ENCODE data around the gene DMBX1.

DMBX1 gene

DNA sequence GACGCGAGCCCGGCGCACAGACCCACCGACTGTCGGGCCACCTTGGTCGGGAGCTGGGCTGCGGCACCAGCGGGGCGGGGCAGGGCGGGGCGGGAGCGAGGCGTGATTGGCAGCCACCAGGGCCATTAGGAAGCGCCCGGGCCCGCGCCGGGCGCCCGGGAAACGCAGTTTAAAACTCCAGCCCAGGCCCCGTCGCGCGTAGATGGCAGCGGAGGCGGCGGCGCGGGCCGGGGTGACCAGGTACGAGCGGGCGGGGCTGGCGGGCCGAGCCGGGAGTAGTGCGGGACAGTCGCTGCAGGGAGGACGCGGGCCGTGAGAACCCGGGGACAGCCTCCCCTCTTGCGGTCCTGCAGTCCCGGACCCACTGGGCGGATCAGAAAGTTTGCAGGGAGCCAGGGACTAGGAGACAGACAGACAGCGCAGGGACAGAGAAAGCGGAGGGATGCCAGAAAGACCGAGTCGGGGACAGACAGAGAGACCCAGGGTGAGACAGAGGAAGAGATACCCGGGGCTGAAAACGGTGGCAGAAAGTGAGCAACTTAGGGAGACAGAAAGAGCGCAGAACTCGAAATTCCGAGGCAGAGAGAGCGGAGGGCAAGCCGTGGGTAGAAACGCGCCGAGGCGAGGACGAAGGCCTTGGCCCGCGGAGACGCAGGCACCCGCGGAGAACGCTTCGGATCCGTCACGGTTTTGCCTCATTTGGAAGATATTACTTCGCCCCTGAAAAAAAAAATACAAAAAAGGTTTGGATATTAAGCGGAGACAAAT lies at the start of gene DMBX1:
Gene DMBX1 (plus strand): TSS at position 199 of the 768 bp plus-strand sequence. CDS start 17,175 bp downstream, outside the sequence.
- no peak for DNase-seq (ENCODE audit: low read depth, low spot score)

DNA sequence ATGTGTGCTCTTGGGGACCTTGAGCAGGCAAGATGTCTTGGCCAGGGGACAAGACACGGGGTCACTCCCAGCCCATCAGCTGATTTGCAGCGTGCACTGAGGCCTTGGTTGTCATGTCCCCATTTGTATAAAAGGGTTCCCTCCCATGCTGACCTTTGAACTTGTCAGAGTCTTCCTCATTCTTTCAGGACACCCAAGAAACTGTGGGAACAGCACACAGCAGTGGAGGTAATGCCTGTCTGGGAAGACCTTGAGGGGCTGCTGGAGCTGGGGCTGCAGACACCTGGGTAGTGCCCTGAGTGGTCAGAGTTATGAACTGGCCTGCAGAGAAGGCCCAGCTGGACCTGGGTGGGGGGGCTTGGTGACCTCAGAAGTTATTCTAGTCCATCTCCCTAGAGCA lies 49.2 kb upstream of the DMBX1 start:
- no peak for DNase-seq (ENCODE audit: low read depth, low spot score)

DNA sequence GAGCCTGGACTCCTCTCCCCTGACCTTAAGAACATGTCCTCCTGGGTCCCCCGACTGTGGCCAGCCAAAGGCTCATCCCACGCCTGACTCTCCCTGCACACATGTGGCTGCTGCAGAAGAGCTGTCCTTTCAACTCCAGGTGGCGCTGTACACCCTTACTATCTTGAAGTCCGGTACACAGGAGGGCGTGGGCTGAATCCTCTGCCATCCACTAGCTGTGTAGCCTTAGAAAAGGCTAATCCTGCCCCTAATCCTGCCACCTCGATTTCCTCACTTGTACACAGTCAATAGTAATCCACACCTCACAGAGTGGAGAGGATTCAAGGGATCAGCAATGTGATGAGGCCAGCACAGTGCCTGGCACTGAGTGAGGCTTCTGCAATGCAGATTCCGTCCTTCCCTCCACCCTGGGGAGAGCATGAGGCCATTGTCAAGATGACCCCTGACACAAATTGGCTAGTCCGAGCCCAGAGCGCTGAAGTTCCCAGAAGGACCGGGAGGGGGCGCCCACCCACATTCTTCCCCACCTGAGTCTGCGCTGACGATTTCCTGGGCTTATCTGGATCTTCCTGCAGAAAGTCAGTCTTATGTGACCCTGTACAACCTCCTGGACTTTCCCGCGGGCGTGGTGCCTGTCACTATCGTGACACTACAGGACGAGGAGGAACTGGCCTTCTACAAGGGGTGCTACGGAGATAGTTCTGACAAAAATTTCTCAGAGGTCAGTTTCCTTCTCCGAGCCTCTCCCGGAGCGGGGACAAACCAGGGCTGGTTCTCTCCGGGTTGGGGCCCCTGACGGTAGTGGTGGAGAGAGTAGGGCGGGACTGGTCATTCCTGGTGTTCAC lies 47.1 kb upstream of the DMBX1 start:
- peak; percentile 93 for DNase-seq (ENCODE audit: low read depth, low spot score)

DNA sequence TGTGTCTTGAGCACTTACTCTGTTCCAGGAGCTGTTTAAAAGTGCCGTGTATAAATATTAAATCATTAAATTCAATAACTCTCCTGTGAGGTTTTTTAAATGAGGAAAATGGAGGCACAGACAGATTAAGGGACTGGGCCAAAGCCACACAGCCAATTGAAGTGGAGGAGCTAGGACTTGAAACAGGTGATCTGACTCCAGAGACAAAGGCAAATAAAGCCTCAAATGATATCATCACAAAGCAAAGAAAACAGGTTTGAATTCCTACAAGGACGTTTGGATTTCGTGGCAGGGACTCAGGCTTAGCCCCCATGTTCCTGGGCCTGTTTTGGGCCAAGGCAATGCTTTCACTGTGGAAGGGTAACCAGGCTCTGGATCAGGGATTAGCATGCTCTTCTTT lies 45.2 kb upstream of the DMBX1 start:
- DNase-seq (ENCODE audit: low read depth, low spot score): no peak

DNA sequence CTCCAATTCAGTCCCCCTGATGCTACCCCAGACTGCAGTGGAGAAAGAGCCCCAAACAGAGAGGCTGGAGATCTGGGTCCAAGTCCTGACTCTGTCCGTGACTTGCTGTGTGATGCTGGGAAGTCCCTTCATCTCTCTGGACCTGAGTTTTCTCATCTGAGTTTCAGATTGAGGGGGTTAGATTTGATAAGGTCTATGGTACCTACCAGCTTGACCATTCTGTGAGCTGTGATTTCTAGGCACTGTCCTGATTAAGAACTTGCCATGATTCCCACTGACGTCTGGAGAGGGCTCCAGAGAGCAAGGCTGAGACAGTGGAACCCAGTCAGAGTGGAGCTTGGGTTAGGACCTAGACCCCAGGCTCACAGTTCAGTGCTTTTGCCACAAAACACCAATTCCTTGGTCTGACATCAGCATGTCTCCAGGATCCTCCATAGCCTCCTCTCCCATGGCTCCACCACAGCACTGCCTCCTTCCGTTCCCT lies 43.8 kb upstream of the DMBX1 start:
- DNase-seq (ENCODE audit: low read depth, low spot score): no peak

DNA sequence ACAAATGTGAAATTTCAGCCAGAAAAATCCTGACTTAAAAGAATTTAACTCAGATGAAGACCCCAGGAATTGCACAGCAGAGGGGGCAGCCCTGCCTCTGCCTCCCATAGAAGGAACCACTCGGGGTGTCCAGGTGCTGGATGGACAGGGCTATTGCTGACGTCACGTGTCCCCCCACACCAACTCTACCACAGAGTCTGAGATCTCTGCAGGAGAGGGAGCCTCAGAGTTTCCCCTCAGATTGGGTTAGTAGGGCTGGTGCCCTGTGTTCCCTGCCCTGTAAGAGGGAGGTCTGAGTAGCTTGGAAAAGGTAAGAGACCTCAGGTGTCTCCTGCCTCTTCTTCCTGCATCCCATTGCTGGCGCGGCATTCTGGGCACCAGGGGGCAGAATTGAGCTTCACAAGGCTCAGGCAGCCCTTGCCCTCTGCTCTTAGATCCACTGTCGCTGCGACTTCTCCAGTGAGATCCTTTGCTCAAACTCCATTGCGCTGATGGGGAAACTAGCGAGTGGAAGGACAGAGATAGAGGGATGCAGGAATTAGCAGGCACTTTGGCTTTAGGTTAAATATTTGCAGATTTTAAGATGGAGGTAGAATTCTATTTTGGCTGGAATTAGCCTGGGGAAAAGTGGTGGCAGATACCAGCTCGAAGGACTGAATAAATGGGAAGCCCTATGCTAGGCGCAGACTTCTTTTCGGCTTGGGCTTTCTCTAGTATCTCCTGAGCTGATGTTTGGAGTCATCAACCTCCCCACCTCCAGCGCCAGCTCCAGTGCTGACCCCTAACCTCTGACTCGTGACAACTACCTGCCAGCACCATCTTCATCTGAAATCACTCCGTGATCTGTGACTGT lies 42.8 kb upstream of the DMBX1 start:
- peak; percentile 60 for DNase-seq (ENCODE audit: low read depth, low spot score)

DNA sequence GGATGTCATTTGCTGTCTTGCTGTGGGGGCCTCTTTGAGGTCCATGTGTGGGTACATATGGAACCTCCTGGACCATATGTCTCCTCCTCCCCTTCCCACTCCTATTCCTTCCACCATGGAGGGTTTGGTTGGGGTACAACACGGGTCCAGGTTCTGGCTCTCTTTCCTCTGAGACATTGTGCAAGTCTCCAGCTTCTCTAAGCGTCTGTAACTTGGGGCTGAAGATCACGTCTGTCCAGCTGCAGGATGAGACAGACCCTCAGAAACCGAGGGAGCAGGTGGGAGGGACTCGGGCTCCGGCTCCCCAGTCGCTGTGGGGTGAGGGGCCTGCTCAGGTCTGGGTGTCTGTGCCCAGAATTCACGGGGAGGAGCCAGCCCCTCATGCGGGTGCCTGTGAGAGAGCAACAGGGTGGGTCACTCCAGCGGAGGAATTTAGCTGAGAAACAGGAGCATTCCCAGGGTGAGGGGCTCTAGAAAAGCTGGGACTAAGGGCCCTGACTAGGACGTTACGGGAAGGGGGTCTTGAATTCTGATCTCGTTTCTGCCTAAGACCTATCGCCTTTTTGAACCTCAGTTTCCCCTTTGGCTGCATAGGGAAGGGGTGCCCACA lies 42.0 kb upstream of the DMBX1 start:
- DNase-seq (ENCODE audit: low read depth, low spot score): no peak

DNA sequence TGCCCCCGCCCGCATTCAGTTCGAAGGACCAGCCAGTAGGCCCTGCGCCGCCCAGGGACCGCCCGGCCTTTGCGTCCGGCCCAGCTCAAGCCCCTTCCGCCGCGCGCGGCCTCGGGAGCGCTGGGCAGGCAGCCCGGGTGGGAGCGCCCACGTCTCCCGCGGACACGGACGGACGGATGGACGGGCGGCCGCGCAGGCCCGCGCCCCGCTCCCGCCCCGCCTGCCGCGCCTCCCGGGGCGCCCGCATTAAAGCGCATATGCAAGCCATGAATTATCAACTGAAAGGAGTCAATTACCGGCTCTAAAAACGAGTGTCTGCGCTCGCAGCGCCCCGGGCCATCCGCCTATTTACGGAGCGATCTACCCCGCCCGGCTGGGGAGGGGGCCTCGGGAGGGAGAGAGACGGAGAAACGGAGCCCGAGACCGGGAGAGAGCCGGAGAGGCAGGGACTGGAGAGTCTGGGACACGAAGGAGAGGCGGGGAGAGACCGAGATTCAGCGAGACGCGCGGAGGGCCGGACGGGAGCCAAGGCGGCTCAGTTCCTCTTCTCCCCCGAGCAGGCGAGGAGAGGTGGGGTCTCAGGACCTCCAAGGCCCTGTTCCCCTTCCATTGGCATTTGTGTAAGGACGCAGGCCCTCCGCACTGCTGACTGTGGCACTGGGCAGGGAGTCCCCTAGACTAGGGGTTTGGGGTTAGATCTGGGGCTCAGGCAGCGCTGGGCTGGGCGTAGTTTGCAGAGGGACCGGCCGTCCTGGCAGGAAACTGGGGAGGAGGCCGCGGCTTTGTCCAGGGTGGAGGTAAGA lies 41.3 kb upstream of the DMBX1 start:
- peak; percentile 57 for DNase-seq (ENCODE audit: low read depth, low spot score)

DNA sequence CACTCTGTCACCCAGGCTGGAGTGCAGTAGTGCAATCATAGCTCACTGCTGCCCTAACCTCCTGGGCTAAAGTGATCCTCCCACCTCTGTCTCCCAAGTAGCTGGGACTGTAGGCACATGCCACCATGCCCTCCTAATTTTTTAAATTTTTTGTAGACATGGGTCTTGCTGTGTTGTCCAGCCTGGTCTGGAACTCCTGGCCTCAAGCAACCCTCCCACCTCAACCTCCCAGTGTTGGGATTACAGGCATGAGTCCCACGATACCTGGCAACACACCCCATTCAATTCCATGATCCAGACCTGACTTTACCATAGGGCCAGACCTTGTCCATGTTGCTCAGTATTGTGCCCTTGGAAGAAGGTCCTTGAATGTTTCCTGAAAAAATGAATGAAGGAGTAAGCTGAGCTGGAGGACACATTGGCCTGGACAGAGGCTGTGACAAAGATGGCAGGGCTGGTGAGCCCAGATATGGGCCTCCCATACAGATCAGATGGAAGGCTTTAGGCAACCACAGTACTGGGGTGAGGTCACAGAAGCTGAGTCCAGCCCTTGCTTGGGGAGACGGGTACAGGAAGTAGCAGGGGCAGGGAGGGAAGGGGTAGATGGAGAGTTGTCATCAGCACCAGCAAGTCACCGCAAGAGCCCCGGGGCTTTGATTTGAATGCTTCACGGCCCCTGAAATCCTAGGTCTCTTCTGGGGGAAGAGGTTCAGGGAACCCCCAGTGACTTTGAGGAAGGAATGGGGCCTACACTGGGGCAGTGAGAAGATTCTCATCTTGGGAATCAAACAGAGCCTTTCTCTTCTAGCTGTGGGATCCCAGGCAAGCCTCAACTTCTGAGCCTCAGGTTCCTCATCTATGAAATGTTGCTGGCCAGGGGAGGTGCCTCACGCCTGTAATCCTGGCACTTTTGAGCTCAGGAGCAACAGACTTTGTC lies 40.1 kb upstream of the DMBX1 start:
- DNase-seq (ENCODE audit: low read depth, low spot score): no peak

DNA sequence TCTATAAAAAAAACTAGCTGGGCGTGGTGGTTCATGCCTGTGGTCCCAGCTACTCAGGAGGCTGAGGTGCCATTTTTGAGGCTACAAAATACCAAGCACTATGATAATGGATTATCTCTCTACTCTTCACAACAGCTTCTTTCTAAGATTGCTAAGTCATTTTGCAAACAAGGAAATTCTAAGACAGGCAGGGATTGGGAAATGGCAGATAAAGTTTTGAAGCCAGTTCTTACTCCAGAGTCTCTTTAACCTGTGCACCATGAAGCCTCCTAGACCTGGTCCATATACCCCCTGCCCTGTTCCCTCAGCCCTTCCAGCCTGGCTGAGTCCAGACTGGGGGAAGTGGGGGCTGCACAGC lies 39.5 kb upstream of the DMBX1 start:
- DNase-seq (ENCODE audit: low read depth, low spot score): no peak

DNA sequence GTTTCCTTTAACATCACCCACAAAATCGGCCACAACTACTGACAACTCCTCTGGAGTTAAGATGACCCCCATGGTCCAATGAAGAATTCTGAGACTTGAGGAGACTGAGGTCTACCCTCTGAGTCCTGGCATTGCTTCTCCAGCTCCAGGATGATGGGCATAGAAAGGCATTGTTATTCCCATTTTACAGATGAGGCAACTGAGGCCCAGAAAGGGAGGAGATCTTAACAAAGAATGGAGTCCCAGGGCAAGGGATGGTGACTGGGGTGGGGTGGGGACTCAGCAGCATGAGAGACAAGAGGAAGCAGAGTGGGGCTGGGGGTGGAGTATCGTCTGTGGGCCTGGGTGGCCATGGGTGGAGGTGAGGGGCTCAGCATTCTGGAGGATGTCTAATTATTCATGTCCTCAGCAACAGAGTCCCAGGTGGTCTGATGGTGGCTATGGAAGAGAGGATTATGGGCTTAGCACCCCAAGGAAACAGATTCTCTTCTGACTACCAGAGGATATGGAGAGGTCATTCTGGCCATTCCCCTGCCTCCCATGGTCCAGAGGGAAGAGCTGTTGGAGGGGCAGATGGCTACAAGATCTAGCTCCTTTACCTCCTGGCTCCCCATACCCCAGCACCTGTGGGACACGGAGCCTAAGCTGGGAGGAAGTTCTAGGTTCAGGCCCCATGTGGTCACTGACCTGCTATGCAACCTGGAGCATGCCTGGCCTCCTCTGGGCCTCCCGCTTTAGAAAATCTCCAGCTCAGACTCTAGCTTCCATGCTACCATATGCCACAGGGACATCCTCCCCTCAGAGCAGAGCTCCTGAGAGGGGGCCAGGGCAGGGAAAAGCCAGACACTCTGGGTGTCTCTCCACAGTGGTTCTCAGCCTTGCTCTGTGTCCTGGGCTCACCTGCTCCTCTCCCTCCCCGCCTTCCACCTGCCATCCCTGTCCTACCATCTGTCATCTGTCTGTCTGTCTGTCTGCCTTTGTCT lies 37.4 kb upstream of the DMBX1 start:
- no peak for DNase-seq (ENCODE audit: low read depth, low spot score)

DNA sequence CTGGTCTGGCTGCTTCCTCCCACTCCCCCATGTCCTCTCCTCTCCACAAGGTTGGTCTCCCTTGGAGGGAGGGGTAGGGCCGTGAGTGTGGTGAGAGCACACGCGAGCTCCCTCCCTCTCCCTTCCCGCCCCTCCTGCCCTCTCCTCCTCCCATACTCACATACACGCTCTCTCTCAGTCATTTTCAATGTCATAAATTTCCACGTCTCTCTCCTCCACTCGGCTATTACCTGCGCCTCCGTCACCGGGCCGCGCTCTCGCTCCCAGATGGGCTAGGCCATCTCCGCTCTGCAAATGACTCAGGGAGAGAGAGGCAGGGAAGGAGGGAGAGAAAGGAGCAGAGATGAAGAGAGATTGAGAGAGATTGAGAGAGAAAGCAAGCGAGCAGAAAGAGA lies 36.7 kb upstream of the DMBX1 start:
- DNase-seq (ENCODE audit: low read depth, low spot score): no peak

DNA sequence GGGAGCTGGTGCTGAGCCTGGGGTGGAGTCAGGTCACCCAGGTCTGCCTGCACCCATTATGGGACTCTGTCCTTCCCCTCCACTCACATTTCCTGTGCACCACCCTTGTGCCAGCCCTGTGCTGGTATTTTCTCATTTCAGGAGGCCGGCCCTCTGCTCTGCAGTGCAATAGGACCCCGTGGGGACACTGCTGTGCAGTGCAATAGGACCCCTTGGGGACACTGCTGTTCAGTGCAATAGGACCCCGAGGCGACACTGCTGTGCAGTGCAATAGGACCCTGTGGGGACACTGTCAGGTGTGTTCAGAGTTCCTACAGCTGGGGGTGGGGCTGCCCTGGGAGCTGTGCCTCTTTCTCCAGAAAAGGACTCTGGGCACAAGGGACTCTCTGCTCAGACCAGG lies 36.2 kb upstream of the DMBX1 start:
- DNase-seq (ENCODE audit: low read depth, low spot score): no peak

DNA sequence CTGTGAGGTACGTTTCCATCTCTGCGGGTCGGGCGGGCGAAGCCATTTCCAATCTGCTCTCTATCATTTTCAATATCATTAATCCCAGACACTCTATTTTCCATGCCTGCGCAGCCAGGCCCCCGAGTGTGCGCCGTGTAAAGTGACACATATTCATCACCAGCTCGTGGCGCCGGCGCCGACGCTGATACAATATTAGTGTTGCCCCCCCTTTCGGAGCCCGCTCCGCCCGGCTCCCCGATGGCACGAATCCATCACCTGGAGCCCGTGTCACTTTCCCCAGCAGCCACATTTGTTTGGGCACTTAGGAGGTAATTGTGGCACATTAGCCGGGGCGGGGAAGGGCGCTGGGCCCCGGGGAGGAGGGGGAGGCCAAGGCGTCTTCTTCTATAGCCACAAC lies 33.7 kb upstream of the DMBX1 start:
- DNase-seq (ENCODE audit: low read depth, low spot score): no peak

DNA sequence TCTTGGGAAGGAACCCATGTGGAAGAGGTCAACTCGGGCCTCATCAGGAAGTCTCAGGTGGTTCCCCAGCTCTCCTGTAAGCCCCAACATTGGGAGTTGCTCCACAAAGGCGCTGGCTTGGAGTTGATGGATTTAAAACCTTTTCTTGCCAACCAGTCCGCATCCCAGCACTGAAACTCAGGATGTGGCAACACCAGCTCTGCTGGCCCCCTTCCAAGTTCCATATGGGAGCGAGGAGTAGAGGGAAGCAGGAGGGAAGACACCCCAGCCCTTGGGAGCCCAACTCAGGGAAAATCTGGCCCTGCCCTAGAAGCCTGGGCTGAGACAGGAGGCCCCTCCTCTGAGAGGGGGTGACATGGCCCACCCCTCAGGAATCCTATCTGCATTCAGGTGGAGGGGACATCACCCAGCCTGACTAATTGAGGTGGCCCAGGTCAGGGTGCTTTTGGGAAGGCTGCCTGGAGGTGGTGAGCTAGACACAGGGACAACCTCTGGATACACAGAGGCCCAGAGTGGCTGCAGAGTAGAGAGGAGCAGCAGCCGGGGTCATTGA lies 33.1 kb upstream of the DMBX1 start:
- no peak for DNase-seq (ENCODE audit: low read depth, low spot score)

DNA sequence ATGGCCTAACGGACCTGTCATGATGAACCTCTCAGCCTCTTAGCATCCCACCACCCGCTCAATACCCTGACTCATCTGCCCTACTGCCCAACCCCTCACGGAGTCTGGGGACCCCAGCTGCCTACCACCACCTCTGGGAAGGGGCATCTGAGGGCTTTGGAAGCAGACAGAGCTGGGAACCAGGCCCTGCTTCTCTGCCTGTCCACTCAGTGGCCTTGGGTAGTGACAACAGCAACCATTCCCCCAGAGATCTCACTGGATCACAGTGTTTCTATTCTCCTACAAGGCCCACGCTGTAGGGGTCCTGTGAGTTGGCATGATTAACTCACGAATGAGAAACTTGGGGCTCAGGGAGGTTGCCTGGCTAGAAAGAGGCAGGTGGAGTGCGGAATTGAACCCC lies 32.5 kb upstream of the DMBX1 start:
- DNase-seq (ENCODE audit: low read depth, low spot score): no peak

DNA sequence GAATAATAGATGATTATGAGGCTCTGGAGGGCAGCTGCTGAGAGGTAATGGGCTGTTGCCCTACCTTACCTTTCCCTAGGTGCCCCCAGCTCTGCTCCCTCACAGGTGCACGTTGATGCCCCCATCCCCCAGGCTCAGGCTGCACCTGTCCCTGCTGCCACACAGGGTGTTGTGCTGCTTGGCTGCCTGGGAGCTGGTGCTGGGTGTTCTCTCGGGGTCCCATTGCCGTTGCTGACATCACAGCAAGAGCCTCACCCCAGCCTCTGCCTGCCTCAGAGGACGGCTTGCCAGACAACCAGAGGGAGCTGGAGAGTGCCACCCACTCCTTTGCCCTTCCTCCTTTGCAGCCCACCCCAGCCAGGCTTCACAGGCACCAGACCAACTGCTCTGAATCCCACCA lies 31.4 kb upstream of the DMBX1 start:
- no peak for DNase-seq (ENCODE audit: low read depth, low spot score)

DNA sequence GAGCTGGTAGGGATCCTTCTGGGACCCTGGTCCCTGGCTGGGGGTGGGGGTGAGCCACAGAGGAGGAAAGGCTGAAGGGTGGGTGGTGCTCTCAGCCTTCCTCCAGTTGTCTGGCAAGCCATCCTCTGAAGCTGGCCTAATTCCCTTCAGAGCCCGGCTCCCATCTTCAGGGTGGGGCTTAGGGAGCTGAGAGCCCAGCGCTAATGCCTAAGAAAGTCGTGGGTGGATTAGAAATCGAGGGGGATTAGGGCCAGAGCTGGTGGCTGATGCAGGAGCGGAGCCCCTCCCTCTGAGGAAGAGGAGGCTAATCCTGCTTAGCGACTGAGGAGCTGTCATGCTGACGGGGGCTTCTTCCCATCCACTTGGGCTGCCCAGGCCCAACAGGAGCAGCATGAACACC lies 30.8 kb upstream of the DMBX1 start:
- no peak for DNase-seq (ENCODE audit: low read depth, low spot score)

All from iPS DF 19.7 (cell line).